Measurements from ENCODE around the gene HSD17B1. TPM values are rescaled to one million over a fixed set of nuclear protein-coding genes. Genes with fewer than 3 reads are reported as not detected.

The HSD17B1 gene
- total RNA-seq, 1 experiment from 2014 or later = 1.5 TPM

DNA sequence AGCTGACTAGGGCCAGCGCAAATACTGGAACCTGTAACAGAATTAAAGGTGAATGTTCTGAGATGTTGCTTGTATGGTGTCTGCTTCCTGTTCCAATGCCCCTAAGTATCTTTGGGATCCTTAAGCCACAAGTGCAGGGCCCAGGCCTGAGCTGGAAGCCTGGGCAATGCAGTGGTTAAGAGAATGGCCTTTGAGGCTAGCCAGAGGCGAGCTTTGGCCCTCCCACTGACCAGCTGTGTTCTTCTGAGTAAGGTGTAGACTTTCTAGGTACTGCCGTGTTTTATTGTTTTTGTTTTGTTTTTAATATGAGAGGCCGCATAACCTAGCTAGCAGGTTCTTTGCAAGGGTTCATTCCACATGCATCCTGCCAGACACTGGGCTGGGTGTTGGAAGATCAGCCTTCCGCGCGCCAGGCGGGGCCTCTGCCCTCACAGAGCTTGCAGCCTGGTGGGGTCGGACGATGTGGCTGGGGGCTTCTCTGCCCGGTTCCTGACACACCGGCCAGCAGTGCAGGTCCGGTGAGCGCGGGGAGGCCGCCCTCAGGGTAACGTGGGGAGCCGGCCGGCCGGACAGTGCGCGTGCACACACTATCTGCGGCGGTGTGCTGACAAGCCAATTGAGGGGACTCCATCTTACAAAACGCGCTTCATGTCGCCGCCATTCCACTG is 13.6 kb downstream of the HSD17B1 start:
- Histone ChIP-seq H2AFZ (ENCODE audit: low read length) (no peak overlapping the region), H3K9ac (ENCODE audit: extremely low read depth, insufficient read length, low read length) (no peak overlapping the region)
- WGBS (ENCODE audit: extremely low coverage, insufficient read length, low lambda C conversion rate) = no CpG with 5 or more reads among the region's 28 CpGs

More for the DNA sequence above, 13.6 kb downstream of the HSD17B1 start:
- peaks cover 16% of the 10 kb centered on the region for H3K23me2 ChIP-seq (ENCODE audit: insufficient read length, low read depth, low read length, poor library complexity, severe bottlenecking)
- Mint-ChIP-seq H3K9me3 (no peaks in the 10 kb centered on the region), H3K4me3 (peak overlapping the region; percentile 96 to 97), H3K36me3 (ENCODE audit: insufficient read depth in 1 of 3, low read depth in 3 of 3) (peaks cover 23 to 62% (median 52%) of the 10 kb centered on the region in 3 experiments), H3K27me3 (ENCODE audit: low read depth) (no peaks in the 10 kb centered on the region), H3K27ac (peak overlapping the region; percentile 80 to 87 (median 86); a peak in 6 of 7 replicates), H3K4me1 (peaks cover 17 to 25% of the 10 kb centered on the region in 2 experiments)
- no peak overlapping the region for H3K27ac ChIP-seq (ENCODE audit: insufficient read length, low read depth, low read length)
- no peak overlapping the region for H4K8ac ChIP-seq (replicated peaks; ENCODE audit: insufficient read length, low read depth, low read length)
- H3K79me1 ChIP-seq (ENCODE audit: insufficient read depth, low read depth, low read length, poor library complexity, severe bottlenecking) = peaks cover 4% of the 10 kb centered on the region
- H2BK20ac ChIP-seq (ENCODE audit: low read depth, low read length, poor library complexity, severe bottlenecking) = no peak overlapping the region
- no peak overlapping the region for H2BK15ac ChIP-seq (ENCODE audit: low read depth, low read length)
- no peak overlapping the region for H3K56ac ChIP-seq (ENCODE audit: insufficient read length, low read depth, low read length)
- H4K91ac ChIP-seq (ENCODE audit: insufficient read length, low read depth, low read length) = no peak overlapping the region
- H2BK120ac ChIP-seq (ENCODE audit: low read depth, low read length, poor library complexity, severe bottlenecking) = no peak overlapping the region
- TF ChIP-seq, protein P1, sequence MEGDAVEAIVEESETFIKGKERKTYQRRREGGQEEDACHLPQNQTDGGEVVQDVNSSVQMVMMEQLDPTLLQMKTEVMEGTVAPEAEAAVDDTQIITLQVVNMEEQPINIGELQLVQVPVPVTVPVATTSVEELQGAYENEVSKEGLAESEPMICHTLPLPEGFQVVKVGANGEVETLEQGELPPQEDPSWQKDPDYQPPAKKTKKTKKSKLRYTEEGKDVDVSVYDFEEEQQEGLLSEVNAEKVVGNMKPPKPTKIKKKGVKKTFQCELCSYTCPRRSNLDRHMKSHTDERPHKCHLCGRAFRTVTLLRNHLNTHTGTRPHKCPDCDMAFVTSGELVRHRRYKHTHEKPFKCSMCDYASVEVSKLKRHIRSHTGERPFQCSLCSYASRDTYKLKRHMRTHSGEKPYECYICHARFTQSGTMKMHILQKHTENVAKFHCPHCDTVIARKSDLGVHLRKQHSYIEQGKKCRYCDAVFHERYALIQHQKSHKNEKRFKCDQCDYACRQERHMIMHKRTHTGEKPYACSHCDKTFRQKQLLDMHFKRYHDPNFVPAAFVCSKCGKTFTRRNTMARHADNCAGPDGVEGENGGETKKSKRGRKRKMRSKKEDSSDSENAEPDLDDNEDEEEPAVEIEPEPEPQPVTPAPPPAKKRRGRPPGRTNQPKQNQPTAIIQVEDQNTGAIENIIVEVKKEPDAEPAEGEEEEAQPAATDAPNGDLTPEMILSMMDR (conservative IDR thresholded peaks at IDR 0.05) = no peak
- H3K27me3 ChIP-seq (ENCODE audit: insufficient read depth, low read length) = no peaks in the 10 kb centered on the region
- H2BK5ac ChIP-seq (ENCODE audit: insufficient read length, low read length) = no peak overlapping the region
- no peak overlapping the region for H3K23ac ChIP-seq (ENCODE audit: insufficient read length, low read depth, low read length)
- H2BK12ac ChIP-seq (ENCODE audit: insufficient read length, low read depth, low read length) = no peak overlapping the region
- H2AK5ac ChIP-seq (ENCODE audit: insufficient read length, low read length) = no peak overlapping the region
- H3T11ph ChIP-seq (ENCODE audit: low read length) = no peak overlapping the region
- no peak overlapping the region for H3K4ac ChIP-seq (ENCODE audit: low read depth, low read length)
- H4K20me1 ChIP-seq (ENCODE audit: control insufficient read depth, insufficient read depth, insufficient read length) = no peaks in the 10 kb centered on the region
- H4K5ac ChIP-seq (ENCODE audit: insufficient read length, low read depth, low read length) = no peak overlapping the region
- H3K4me1 ChIP-seq (ENCODE audit: insufficient read depth, low read length) = peaks cover 2% of the 10 kb centered on the region; the same call in 1 of the 2 replicates
- H3K9me3 ChIP-seq (ENCODE audit: control insufficient read depth, low read depth, low read length) = no peaks in the 10 kb centered on the region
- DNase-seq = no peak
- no peak overlapping the region for H3K4me2 ChIP-seq (ENCODE audit: insufficient read depth, insufficient read length, low read length)
- H3K18ac ChIP-seq (ENCODE audit: insufficient read length, low read depth, low read length) = no peak overlapping the region
- H3K14ac ChIP-seq (ENCODE audit: insufficient read depth, low read length) = no peak overlapping the region
- peaks cover 7% of the 10 kb centered on the region; the same call in 1 of the 2 replicates for H3K79me2 ChIP-seq (ENCODE audit: insufficient read depth, low read length)
